Pulmonary artery endothelial cell (primary cell): ENCODE measurements around the gene MDN1. TPM values are rescaled to one million over a fixed set of nuclear protein-coding genes. Genes with fewer than 3 reads are reported as not detected.
"Not testable (repeated sequence)": the region's sequence is repeated elsewhere in the genome, so short reads cannot be mapped to it uniquely, and the experiment has no call there.

Experiments
- DNase-seq: peaks from one replicate; pipeline ENCODE4 v3.0.0-alpha.2; 2011; ENCODE audit warnings: low read depth, low spot score
- total RNA-seq: library from RNA; depleted of rRNA; stranded (reverse); fragments of >200 nt; gene quantifications from 2 replicates; pipeline ENCODE4 v1.2.3, GENCODE V29; 2014

MDN1 gene
- total RNA-seq, 1 donor from 2014 or later: 30.5 TPM

DNA sequence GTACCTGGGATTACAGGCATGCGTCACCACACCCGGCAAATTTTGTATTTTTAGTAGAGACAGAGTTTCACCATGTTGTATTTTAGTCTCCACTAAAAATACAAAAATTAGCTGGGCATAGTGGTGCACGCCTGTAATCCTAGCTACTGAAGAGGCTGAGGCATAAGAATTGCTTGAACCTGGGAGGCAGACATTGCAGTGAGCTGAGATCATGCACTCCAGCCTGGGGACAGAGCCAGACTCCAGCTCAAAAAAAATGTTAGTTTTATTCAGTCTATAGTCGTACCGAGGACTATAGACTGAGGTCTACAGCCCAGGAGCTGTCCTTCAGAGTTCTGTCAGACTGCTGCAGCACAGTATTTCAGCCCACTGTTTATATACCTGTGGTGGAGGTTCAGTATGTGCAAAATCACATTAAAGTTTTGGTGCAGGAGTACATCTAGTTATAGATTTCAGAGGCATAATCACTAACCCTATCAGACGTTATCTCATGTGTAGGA is 6.5 kb upstream of the MDN1 start:
- no peak for DNase-seq

DNA sequence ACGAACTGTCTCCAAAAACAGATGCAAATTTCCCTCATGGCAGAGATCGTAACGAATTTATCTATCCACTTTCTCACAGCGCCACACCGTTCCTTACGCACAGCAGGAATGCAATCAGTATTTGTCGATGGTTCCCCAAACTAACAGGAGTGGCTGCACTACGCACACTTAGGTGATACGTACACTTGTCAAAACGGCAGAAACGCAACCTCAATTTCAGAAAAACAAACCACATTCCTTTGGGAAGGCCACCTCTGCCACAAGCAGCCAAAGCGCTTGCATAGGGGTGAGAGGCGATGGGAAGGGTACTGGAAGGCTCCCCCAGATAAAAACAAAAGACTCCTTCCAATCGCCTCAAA is 638 bp downstream of the MDN1 start:
- no peak for DNase-seq

DNA sequence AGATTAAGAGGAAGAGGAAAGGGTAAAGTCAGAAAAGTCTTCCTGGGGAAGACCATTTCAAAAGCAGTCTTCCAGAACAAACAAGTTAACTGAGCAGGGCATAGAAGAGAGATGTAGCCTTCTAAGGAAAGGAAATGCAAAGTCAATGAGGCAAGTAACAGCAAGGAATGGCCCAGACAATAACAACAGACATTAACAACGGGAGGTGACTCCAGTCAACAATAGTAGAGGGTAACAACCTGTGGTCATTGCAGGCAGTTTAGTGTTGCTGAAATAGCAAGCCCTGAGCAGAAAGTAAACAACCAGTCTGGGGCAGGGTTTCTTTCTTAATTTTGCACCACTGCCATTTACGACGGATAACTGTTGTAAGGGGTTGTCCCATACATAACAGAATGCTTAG is 2.1 kb downstream of the MDN1 start:
- DNase-seq: no peak

- DNase-seq: not testable (repeated sequence)
These were observed 6.2 kb downstream of the MDN1 start for GRCh38 chr6:89813422-89813821.

GRCh38 chr6:89807581-89807980 is 12.0 kb downstream of the MDN1 start:
- DNase-seq: no peak

GRCh38 chr6:89805814-89806371 is 13.7 kb downstream of the MDN1 start:
- DNase-seq: no peak

DNA sequence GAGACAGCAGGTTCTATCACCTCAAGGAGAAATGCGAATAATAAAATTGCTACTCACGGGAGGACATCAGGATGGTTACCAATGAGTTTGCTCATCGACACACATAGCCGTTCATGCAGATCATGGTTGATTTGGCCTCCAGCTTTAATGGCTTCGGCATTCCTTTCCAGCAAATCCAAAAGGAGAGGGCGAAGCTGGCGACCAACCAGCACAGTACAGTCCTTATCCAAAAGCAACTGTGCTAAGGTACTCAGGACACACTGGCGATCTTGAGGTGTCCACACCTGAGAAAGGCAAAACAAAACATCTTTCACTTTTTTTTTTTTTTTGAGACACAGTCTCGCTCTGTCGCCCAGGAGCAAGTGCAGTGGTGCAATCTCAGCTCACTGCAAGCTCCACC is 16.3 kb downstream of the MDN1 start:
- DNase-seq: no peak

DNA sequence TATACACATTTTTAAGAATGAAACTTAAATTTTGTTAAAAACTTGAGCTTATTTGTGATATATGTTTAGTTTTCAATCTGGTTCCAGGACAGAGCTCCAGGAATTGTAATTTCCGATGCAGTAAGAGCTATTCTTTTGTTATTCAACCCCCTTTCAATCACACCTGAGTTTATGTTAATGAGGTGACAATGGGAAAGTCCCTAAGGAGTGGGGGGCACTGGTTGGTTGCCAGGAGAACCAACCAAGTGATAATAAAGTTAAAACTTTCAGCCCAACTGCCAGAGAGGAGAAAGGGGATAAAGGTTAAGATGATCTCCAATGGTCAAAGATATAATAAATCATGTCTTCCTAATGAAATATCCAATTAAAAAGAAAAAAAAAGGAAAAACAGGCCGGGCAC is 19.8 kb downstream of the MDN1 start:
- no peak for DNase-seq

DNA sequence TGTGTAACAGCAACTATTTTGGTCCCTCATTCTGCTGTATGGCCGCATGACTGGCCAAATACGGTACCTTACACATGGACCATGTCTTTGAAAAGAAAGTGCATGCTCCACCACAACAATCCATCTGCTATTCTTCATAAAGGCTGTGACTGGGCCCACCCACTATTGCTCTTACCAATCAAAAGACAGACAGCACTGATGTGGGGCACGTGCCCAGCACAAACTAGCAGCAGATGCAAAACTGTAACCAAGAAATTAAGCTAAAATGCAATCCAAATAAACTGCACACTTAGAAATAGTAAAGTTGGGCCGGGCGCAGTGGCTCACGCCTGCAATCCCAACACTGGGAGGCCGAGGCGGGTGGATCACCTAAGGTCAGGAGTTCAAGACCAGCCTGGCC is 20.5 kb downstream of the MDN1 start:
- no peak for DNase-seq

DNA sequence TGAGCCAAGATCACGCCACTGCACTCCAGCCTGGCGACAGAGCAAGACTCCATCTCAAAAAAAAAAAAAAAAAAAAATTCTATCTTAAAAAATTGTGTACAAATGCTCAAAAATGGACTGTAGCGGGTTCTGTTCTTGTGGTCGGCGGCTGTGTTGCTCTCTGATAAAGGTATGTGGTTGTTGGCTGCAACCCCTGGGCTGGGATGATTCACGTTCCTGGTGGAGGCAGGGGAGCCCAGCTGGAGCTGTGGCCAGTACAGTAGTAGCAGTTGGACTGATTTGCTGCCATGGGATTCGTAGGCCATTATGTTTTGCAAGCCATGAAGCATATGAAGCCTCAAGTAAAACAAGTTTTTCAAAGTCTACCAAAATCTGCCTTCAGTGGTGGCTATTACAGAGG is 22.3 kb downstream of the MDN1 start:
- no peak for DNase-seq

- DNase-seq: no peak
These were observed 25.3 kb downstream of the MDN1 start for GRCh38 chr6:89794324-89794723.

DNA sequence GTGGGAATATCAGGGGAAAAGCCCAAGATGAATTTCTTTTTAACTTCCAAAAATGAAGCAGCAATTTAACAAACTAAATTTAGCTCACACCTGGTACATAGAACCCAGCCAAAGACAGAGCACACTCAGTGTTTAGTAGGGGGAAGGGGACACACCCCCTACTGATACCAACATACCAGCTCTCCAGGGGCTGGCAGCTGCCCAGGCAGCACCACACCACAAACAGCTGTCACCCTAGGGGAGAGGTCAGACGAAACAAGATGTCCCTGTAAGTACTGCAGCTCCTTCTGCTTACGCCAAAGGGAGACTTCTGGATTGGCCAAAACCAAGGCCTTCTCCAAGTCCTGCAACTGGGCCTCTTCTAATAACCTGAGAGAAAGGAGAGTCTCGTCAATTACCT is 26.0 kb downstream of the MDN1 start:
- DNase-seq: no peak

GRCh38 chr6:89792881-89793280 is 26.7 kb downstream of the MDN1 start:
- no peak for DNase-seq

DNA sequence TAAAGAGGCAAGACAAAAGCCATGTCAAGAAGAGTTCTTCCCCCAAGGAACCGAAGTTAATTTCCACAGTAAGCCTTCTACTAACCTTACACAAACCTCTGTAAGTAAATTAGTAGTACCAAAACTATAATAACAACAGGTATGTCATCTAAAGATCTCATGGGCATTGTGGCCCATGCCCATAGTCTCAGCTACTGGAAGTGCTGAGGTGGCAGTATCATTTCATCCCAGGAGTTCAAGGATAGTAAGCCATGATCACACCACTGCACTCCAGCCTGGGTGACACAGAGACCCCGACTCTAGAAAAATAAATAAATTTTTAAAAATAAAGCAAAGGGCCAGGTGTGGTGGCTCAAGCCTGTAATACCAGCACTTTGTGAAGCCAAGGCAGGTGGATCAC is 29.2 kb downstream of the MDN1 start:
- no peak for DNase-seq

DNA sequence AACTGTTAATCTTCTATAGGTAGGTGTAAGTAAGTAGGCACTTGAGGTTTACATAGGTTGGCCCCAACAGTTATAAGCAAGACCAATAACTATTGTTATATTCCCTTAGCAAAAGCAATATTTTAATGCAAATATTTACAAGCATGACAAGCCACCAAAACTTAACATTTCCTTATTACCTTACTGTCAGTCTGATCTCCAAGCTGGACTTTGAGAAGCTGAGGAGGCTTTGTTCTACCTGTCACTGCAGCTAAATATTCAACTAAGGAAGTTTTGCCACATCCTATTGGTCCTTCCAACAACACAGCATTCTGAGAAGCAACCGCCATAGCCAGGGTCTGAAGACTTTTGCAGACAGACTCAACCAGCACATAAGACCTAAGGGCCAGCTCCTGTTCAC is 29.6 kb downstream of the MDN1 start:
- DNase-seq: no peak

- no peak for DNase-seq
These were observed 31.8 kb downstream of the MDN1 start for GRCh38 chr6:89787660-89788328.

DNA sequence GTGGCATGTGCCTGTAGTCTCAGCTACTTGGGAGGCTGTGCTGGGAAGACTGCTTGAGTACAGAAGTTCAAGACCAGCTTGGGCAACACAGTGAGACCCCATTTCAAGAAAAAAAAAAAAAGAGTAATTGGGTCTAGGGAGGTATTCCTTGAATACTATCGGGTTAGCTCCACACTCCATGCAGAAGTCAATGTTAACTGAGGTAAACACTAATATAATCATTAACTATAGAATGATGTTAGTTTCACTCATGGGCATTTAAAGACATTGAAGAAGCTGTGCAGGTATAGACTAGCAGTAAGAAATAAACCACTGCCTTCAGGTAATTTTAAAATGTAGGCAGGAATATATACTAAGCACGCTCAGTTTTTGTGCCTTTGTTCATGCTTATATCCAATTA is 32.6 kb downstream of the MDN1 start:
- no peak for DNase-seq

GRCh38 chr6:89784838-89785237 is 34.8 kb downstream of the MDN1 start:
- DNase-seq: no peak

DNA sequence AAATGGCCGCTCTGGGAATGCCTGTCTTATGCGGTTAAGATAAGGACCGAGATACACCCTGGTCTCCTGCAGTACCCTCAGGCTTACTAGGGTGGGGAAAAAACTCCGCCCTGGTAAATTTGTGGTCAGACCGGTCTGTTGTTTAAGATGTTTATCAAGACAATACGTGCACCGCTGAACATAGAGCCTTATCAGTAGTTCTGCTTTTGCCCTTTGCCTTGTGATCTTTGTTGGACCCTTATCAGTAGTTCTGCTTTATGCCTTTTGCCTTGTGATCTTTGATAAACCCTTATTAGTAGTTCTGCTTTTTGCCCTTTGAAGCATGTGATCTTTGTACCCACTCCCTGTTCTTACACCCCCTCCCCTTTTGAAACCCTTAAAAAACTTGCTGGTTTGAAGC is 36.3 kb downstream of the MDN1 start:
- not testable (repeated sequence) for DNase-seq

DNA sequence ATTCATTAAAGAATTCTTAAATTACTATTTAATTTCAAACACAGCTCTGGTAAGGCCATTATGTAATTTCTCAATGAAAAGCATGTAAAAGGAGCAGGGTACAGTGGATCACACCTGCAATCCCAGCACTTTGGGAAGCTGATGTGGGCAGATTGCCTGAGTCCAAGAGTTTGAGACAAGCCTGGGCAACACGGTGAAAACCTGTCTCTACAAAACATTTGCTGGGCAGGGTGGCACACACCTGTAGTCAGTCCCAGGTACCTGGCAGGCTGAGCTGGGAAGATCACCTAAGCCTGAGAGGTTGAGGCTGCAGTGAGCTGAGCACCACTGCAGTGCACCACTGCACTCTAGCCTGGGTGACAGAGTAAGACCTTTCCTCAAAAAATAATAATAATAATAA is 37.4 kb downstream of the MDN1 start:
- DNase-seq: no peak

DNA sequence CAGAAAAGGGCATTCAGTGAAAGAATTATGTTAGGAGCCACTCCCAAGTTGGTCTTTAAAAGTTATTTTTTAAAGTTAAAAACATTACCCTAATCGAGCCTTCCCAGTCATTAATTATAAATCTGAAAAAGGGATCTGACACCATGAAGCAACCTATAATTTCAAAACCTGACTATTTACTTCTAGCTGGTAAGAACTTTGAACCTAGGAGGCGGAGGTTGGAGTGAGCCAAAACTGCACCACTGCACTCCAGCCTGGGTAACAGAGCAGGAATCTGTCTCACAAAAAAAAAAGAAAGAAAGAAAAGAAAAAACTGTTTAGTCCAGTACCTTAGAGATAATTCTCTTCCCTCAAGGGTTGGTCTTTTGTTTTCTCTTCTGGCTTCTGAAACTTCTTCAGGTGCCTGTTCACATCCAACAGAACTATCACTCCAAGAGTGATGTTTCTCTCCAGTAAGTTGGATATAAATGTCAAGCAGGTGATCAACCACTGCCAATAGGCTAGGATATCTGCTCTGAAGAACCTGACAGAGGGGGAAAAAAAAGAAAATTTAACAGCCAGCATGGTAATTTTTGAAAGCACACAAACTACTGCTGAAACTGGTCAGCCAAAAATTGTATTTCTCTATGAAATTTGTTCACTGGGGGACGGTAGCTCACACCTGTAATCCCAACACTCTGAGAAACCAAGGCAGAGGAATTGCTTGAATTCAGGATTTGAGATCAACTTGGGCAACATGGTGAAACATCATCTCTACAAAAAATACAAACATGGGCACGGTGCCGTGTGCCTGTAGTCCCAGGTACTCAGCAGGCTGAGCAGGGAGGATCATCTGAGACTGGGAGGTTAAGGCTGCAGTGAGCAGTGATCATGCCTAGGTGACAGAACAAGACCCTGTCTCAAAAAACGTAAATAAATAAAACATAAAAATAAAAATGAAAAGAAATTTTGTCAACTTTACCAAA is 38.2 kb downstream of the MDN1 start:
- DNase-seq: no peak

GRCh38 chr6:89777455-89777854 is 42.1 kb downstream of the MDN1 start:
- no peak for DNase-seq
